ENCODE measurements around the gene BACE2.

- no peak for TF ChIP-seq CTCF (IDR thresholded peaks at IDR 0.05; ENCODE audit: insufficient read depth, low read length)
- TF ChIP-seq GABPA (IDR thresholded peaks at IDR 0.05; ENCODE audit: low read depth), result no peak
- TF ChIP-seq, protein P1, sequence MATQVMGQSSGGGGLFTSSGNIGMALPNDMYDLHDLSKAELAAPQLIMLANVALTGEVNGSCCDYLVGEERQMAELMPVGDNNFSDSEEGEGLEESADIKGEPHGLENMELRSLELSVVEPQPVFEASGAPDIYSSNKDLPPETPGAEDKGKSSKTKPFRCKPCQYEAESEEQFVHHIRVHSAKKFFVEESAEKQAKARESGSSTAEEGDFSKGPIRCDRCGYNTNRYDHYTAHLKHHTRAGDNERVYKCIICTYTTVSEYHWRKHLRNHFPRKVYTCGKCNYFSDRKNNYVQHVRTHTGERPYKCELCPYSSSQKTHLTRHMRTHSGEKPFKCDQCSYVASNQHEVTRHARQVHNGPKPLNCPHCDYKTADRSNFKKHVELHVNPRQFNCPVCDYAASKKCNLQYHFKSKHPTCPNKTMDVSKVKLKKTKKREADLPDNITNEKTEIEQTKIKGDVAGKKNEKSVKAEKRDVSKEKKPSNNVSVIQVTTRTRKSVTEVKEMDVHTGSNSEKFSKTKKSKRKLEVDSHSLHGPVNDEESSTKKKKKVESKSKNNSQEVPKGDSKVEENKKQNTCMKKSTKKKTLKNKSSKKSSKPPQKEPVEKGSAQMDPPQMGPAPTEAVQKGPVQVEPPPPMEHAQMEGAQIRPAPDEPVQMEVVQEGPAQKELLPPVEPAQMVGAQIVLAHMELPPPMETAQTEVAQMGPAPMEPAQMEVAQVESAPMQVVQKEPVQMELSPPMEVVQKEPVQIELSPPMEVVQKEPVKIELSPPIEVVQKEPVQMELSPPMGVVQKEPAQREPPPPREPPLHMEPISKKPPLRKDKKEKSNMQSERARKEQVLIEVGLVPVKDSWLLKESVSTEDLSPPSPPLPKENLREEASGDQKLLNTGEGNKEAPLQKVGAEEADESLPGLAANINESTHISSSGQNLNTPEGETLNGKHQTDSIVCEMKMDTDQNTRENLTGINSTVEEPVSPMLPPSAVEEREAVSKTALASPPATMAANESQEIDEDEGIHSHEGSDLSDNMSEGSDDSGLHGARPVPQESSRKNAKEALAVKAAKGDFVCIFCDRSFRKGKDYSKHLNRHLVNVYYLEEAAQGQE (IDR thresholded peaks at IDR 0.05; ENCODE audit: insufficient replicate concordance, low read depth), result no peak
- no peak for TF ChIP-seq POLR2AphosphoS5 (IDR thresholded peaks at IDR 0.05; ENCODE audit: low read depth)
These were observed 20.0 kb upstream of the BACE2 start for GRCh38 chr21:41147979-41148355.
